Measurements from ENCODE around the gene DNMT3B.
"Not testable (repeated sequence)": the region's sequence is repeated elsewhere in the genome, so short reads cannot be mapped to it uniquely, and the experiment has no call there.

Gene DNMT3B

DNA sequence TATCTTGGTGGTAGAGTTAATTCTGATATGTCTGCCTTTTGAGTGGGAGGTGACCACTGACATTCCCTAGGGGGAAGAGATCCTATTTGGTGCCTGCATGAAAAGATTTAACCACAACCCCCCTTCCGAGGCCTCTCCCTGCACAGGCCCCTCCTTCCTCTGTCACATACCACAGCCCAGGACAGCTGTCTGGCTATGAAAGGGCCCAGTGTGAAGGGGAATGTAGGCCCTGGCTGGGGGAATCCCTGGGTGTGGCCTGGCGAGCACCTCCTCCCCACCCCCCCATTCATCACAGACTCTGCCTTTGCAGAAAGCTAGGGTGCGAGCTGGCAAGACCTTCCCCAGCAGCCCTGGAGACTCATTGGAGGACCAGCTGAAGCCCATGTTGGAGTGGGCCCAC is 30.1 kb downstream of the DNMT3B start (continued):
- TF ChIP-seq CREB5 (CRISPR knock-in tag; IDR thresholded peaks at IDR 0.05; ENCODE audit: low read depth) (no peak), ZNF70 (CRISPR knock-in tag; IDR thresholded peaks at IDR 0.05) (no peak), RARB (CRISPR knock-in tag; IDR thresholded peaks at IDR 0.05) (no peak)

- no peak for ATAC-seq
- TF ChIP-seq GLIS3 (CRISPR knock-in tag; IDR thresholded peaks at IDR 0.05) (no peak), OSR1 (CRISPR knock-in tag; IDR thresholded peaks at IDR 0.05) (no peak), ZFP30 (CRISPR knock-in tag; IDR thresholded peaks at IDR 0.05) (no peak), PPARA (CRISPR knock-in tag; IDR thresholded peaks at IDR 0.05; ENCODE audit: borderline replicate concordance) (no peak), TOX (CRISPR knock-in tag; IDR thresholded peaks at IDR 0.05; ENCODE audit: borderline replicate concordance) (no peak), TCF4 (CRISPR knock-in tag; IDR thresholded peaks at IDR 0.05; ENCODE audit: borderline replicate concordance) (no peak), ZNF565 (CRISPR knock-in tag; conservative IDR thresholded peaks at IDR 0.05; ENCODE audit: low read depth) (no peak)
Observed at GRCh38 chr20:32792731-32793458, 30.7 kb downstream of the DNMT3B start.

DNA sequence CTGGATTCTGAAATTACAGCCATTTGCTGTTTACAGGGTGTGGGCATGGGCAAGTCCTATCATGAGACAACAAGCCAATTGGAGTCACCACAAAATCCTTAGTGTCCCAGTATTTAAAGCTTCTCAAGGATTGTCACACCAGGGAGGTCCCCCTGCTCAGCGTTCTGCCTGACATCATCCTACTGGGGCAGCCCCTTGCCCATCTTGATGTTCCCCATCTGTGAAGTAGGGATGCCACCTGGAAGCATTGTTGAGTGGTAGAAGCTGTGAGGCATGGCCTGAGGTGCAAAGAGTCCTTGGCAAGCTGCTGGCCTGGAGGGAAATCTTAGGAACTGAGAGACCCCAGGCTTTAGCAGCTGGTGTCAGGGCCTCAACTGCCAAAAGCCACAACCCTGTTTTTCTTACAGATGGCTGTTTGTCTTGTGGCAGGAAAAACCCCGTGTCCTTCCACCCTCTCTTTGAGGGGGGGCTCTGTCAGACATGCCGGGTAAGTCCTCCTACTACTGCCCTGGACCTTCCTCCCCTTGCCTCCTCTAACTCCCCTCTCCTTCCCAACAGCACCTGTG is 34.3 kb downstream of the DNMT3B start:
- ATAC-seq, result no peak
- no peak for TF ChIP-seq ZFP3 (CRISPR knock-in tag; IDR thresholded peaks at IDR 0.05)

GRCh38 chr20:32796981-32797451 is 34.8 kb downstream of the DNMT3B start:
- no peak for TF ChIP-seq ISL1 (CRISPR knock-in tag; IDR thresholded peaks at IDR 0.05)
- TF ChIP-seq, protein P1, sequence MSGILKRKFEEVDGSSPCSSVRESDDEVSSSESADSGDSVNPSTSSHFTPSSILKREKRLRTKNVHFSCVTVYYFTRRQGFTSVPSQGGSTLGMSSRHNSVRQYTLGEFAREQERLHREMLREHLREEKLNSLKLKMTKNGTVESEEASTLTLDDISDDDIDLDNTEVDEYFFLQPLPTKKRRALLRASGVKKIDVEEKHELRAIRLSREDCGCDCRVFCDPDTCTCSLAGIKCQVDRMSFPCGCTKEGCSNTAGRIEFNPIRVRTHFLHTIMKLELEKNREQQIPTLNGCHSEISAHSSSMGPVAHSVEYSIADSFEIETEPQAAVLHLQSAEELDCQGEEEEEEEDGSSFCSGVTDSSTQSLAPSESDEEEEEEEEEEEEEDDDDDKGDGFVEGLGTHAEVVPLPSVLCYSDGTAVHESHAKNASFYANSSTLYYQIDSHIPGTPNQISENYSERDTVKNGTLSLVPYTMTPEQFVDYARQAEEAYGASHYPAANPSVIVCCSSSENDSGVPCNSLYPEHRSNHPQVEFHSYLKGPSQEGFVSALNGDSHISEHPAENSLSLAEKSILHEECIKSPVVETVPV (CRISPR knock-in tag; IDR thresholded peaks at IDR 0.05), result no peak
- ATAC-seq, result no peak

DNA sequence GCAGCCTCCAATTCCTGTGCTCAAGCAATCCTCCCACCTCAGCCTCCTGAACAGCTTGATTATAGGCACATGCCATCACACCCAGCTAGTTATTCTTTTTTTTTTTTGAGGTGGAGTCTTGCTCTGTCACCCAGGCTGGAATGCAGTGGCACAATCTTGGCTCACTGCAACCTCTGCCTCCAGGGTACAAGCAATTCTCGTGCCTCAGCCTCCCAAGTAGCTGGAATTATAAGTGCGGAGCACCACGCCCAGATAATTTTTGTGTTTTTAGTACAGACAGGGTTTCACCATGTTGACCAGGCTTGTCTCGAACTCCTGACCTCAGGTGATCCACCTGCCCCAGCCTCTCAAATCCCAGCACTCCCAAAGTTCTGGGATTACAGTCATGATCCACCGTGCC is 35.4 kb downstream of the DNMT3B start:
- ATAC-seq, result not testable (repeated sequence)

GRCh38 chr20:32798046-32798981 is 36.1 kb downstream of the DNMT3B start:
- TF ChIP-seq TSHZ2 (CRISPR knock-in tag; IDR thresholded peaks at IDR 0.05) (no peak), TOX (CRISPR knock-in tag; IDR thresholded peaks at IDR 0.05; ENCODE audit: borderline replicate concordance) (no peak), ZNF8 (CRISPR knock-in tag; IDR thresholded peaks at IDR 0.05) (no peak), ISL1 (CRISPR knock-in tag; IDR thresholded peaks at IDR 0.05) (no peak), RARB (CRISPR knock-in tag; IDR thresholded peaks at IDR 0.05) (no peak), ZNF70 (CRISPR knock-in tag; IDR thresholded peaks at IDR 0.05) (no peak), GLIS3 (CRISPR knock-in tag; IDR thresholded peaks at IDR 0.05) (no peak), OSR1 (CRISPR knock-in tag; IDR thresholded peaks at IDR 0.05) (no peak), POU6F1 (CRISPR knock-in tag; IDR thresholded peaks at IDR 0.05; ENCODE audit: borderline replicate concordance, low read depth) (no peak), SNAI2 (CRISPR knock-in tag; IDR thresholded peaks at IDR 0.05) (no peak)
- TF ChIP-seq, protein P2, sequence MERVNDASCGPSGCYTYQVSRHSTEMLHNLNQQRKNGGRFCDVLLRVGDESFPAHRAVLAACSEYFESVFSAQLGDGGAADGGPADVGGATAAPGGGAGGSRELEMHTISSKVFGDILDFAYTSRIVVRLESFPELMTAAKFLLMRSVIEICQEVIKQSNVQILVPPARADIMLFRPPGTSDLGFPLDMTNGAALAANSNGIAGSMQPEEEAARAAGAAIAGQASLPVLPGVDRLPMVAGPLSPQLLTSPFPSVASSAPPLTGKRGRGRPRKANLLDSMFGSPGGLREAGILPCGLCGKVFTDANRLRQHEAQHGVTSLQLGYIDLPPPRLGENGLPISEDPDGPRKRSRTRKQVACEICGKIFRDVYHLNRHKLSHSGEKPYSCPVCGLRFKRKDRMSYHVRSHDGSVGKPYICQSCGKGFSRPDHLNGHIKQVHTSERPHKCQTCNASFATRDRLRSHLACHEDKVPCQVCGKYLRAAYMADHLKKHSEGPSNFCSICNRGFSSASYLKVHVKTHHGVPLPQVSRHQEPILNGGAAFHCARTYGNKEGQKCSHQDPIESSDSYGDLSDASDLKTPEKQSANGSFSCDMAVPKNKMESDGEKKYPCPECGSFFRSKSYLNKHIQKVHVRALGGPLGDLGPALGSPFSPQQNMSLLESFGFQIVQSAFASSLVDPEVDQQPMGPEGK (CRISPR knock-in tag; IDR thresholded peaks at IDR 0.05; ENCODE audit: borderline replicate concordance), result no peak
- TF ChIP-seq, protein P1 (CRISPR knock-in tag; IDR thresholded peaks at IDR 0.05), result no peak
- ATAC-seq, result no peak
